ENCODE measurements around the gene CKAP5. TPM values are rescaled to one million over a fixed set of nuclear protein-coding genes. Genes with fewer than 3 reads are reported as not detected.

CKAP5 gene
- total RNA-seq, 1 donor from 2014 or later = 84.2 TPM

Small RNA genes within 50 kb of the gene (microRNA-seq; reads per million reads assigned to microRNA genes)
- not detected for gene MIR5582

Other genes starting within 250 kb of the CKAP5 start
- 2.9 TPM for gene HARBI1, start 229.1 kb downstream of the CKAP5 start, total RNA-seq
- gene ATG13, start 228.7 kb downstream of the CKAP5 start, total RNA-seq = 43.4 TPM
- gene ARHGAP1, start 145.7 kb downstream of the CKAP5 start, total RNA-seq = 152 TPM
- 6.7 TPM for gene ZNF408, start 145.2 kb downstream of the CKAP5 start, total RNA-seq
- not detected for gene F2, start 127.1 kb downstream of the CKAP5 start, total RNA-seq
- gene LRP4, start 72.3 kb upstream of the CKAP5 start, total RNA-seq = 26.8 TPM
- 13.2 TPM for gene CSTPP1, start 90.5 kb upstream of the CKAP5 start, total RNA-seq